Astrocyte (in vitro differentiated cells and primary cell): ENCODE measurements around the gene IL1R1.

ENCODE experiments used
- EZH2 ChIP-seq: IDR thresholded peaks from 2 replicates; pipeline ENCODE4 v1.6.1; 2012; ENCODE audit warnings: mild to moderate bottlenecking, low read length, inconsistent platforms; ENCODE audit not compliant: insufficient read depth
- TF ChIP-seq, protein P1 (sequence below): IDR thresholded peaks from 2 replicates; pipeline ENCODE4 v1.5.1; 2011; ENCODE audit warnings: low read depth, mild to moderate bottlenecking, inconsistent platforms, low read length, moderate library complexity; ENCODE audit not compliant: insufficient read depth

DNA sequence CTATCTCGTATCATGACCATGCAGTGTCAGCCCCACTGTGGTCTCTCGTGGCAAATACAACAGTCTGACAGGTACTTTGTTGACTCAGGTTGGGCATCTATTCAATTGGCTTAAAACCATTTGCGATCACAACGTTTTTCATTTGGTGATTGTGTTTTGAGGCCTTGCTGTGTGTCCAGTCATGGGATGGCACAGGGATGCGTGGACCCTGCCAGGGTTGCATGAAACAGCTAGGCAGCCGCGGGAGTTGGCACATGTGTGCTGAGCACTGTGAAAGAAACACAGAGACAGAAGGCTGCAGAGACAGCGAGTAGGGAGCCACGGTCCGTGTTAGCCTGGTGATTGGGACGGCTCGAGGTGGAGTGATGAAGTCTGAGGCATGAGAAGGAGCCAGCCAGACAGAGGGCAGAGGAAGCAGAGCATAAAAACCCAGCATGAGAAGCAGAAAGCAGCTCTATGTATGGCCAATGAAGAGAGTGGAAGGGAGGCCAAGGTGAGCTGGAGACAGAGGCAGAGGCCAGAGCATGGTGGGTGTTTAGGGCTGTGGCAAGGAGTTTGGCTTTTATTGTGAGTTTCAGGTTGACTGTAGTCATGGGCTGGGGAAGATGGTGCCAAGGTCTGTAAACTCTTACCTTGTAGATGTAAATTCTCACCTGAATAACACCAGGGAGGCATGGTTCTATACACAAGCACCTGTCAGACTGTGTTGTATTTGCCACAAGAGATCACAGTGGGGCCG, 31.8 kb upstream of the IL1R1 start:
- TF ChIP-seq EZH2 = no peak
- TF ChIP-seq, protein P1, sequence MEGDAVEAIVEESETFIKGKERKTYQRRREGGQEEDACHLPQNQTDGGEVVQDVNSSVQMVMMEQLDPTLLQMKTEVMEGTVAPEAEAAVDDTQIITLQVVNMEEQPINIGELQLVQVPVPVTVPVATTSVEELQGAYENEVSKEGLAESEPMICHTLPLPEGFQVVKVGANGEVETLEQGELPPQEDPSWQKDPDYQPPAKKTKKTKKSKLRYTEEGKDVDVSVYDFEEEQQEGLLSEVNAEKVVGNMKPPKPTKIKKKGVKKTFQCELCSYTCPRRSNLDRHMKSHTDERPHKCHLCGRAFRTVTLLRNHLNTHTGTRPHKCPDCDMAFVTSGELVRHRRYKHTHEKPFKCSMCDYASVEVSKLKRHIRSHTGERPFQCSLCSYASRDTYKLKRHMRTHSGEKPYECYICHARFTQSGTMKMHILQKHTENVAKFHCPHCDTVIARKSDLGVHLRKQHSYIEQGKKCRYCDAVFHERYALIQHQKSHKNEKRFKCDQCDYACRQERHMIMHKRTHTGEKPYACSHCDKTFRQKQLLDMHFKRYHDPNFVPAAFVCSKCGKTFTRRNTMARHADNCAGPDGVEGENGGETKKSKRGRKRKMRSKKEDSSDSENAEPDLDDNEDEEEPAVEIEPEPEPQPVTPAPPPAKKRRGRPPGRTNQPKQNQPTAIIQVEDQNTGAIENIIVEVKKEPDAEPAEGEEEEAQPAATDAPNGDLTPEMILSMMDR = no peak
